ENCODE data around the gene COLEC12.
A peak's percentile ranks its signal among the peaks of the same experiment; 100 is the strongest.

The COLEC12 gene

DNA sequence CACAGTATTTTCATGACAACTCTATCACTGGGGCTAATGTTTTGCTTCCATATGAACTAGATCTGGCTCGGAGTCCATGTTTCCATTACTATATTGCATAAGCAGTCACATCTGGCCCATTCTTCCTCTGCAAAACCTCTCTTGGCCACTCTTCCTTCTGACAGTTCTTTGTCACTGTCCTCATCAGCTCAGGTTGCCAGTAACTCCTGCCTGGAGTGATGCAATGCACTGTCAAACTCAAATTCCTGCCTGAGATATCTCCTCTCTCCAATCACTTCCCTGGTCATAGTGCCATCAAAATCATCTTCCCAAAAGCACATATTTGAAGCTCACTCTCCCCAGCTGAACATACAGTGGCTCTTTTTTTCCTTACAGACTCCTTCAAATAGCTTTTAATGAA lies 66.1 kb downstream of the COLEC12 start:
- DNase-seq: peak; percentile 16

- DNase-seq: peak; percentile 35
Measured at GRCh38 chr18:433960-434359, 66.5 kb downstream of the COLEC12 start.

GRCh38 chr18:433298-433697 lies 67.2 kb downstream of the COLEC12 start:
- no peak for DNase-seq

DNA sequence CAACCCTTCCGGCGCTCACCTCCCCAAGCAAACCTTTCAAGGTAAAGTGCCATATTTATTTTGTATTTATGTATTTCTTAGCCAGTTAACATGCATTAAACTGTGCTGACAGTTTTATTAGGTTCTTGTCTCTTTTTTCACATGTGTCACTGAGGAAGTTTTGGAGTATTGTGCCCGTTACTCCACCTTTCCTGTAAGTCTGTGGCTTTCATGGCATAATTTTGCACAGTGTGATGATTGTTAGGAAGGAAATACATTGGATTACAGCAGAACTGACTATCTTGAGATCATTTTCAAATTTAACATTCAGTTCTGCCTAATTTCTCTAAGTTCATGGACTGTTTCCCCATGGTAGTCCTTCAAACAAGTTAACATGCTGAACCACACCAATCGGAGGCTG lies 67.7 kb downstream of the COLEC12 start:
- no peak for DNase-seq

- DNase-seq: no peak
Measured at GRCh38 chr18:429030-429429, 71.5 kb downstream of the COLEC12 start.

DNA sequence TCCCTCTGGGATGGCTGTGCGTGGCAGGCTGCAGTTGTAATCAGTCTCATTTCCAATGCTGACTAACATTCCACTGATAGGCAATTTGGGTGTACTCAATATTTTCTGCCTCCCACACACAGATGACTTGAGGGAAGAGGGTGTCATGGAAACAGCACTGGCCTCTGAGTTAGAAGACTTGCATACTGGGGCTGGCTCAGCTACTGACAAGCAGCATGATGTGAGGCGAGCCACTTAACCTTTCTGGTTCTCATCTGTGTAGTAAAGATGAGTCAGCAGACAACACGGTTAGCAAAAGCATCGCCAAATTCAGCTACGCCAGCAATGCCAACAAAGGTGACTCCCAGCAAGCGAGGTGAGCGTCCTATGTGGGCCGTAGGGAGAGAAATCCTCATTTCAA lies 73.5 kb downstream of the COLEC12 start:
- DNase-seq: peak; percentile 33

DNA sequence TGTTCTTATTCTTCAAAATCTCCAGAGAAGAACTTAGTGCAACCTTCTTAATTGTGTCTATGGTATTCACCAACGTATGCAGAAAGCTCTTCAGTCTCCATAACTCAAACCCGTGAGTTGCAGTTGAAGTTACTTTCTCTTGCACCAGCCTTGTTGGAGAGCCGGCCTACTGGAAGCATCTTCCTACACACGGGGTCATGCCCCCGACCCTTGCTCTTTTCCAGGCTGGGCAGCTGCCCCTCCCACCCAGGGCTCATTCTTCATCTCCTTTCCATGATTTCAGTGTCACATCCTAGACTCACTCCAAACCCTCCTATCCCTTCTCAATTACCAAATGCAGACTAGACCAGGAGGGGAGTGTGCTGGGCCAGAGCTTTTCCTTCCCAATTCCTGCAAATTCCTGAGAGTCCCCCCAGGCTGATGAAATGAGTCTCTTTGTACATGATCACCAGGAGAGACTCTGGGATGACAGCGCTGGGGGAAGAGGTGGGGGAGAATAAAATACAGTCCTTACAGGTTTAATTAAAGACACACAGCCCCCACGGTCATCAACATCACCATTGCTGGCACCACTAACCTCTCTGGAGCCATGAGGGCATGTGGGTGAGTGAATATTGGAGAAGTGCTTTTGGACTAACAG lies 75.3 kb downstream of the COLEC12 start:
- DNase-seq: no peak

DNA sequence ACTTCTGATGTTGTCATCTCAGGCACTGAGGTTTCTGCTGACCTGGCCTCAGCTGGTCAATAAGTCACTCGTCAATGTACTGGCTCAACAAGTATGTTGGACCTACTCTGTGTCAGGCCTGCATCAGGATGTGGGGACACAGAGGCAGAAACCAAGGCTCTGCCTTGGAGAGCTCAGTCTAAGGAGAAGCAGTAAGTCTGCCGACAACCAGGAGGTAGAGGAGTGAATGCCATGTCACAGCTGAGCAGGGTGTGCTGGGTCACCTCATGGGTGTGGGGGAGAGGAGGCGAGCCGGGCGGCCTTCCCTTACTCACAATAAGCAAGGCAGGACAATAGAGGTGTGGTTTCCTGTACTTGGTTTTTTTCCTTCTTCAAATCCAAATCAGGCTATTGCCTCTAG lies 75.8 kb downstream of the COLEC12 start:
- no peak for DNase-seq

GRCh38 chr18:424071-424661 lies 76.3 kb downstream of the COLEC12 start:
- no peak for DNase-seq

DNA sequence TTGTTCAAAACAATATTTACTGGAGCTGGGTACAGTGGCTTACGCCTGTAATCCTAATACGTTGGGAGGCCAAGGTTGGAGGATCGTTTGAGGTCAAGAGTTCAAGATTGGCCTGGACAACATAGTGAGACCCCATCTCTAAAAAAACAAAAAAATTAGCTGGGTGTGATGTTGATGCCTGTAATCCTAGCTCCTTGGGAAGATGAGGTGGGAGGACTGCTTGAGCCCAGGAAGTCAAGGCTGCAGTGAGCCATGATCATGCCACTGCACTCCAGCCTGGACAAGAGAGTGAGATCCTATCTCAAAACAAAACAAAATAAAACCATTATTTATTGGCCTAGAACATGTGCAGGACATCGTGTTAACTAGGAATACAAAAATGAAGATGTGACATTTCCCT lies 77.5 kb downstream of the COLEC12 start:
- DNase-seq: no peak

DNA sequence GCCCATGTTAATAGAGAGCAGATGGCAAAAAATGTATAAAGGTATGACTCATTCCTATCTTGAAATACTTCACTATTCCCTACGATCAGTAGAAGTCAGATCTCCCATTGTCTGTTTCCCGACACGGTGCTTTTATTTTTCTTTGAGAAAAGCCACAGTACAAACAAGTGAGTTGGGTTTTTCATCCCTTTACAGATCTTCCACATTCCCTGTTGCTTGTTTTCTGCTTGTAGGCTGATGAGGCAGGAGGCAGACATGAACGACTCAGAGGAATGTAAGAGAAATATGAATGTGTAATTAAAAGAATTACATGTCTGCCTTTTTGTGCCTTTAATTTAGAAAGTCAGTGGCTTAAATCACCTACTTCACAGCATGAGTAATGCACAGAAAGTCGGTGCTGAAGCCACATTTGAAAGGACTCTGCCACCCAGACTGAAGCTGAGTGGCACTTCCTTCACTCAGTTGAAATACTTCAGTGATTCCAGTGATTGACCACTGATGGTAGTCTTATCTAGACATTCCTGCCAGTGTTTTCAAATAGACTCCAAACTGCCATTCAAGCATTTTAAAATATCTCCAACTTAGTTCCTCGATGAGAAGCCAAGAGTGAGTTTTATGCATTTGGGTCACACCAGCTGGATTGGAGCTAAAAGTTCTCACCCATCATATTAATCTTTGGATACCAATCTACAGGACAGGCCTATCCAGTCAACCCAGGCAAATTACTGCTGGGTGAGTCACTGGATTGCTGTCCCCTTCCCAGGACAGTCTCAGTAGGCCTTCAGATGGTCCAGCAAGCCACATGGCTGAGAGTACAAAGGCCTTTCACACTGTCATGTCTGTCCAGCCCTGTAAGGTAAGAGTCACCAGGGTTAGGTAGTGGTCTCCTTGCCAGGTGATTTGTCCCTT lies 79.0 kb downstream of the COLEC12 start:
- DNase-seq: peak; percentile 66

DNA sequence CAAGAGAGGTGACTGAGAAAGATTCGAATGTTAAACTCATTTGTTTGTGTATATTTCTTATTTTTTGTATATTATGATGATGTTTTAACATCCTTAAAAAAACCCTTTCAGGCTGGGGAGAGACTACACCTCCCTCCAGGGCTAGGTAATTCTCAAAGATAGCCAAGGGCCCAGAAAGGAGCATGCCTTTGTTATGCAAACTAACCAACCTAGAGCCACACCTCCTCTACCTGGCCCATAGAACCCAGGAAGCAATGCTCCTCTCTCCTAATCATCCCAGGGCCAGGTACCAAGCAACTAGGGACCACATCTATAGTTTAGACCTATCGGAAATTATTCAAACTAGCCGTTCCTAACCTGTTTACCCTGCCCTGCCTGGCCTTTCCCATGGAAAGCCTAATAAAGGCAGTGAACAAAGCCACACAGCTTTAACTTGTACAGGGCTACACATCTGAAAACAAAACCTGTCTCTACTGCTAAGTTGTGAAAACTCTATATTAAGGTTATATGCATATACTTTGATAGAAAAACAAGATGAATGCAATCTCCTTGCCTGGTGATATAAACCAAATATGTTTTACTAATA lies 79.7 kb downstream of the COLEC12 start:
- DNase-seq: no peak

DNA sequence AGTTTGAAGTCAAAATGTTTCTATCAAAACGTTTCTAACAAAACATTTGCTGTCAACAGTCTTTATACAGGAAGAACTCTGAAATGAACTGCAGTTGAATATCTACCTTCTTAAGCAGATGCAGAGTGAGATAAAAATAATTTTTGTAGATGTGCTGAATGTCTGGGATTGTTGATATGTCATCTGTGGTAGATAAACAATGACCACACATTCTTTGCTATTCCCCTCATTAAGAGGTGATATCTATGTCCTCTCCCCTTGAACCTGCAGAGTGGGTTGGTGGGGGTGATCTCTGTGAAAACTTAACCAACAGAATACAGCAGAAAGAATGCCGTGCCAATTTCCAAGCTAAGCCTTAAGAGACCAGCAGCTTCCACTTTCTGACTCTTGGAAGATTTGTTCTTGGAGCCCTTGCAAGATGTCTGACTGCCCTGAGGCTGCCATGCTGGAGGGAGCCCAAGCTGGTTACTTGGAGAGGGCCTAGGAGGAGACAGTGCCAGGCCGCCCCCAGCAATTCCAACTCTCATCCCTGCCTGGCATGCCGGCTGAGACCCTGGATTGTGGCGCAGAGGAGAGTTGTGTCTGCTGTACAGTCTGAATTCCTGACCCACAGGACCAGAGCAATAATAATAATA lies 80.8 kb downstream of the COLEC12 start:
- DNase-seq: no peak

GRCh38 chr18:417495-417894 lies 83.0 kb downstream of the COLEC12 start:
- no peak for DNase-seq

- peak; percentile 40 for DNase-seq
Measured at GRCh38 chr18:416930-417329, 83.6 kb downstream of the COLEC12 start.

- peak; percentile 88 for DNase-seq
Measured at GRCh38 chr18:415617-416612, 84.6 kb downstream of the COLEC12 start.

DNA sequence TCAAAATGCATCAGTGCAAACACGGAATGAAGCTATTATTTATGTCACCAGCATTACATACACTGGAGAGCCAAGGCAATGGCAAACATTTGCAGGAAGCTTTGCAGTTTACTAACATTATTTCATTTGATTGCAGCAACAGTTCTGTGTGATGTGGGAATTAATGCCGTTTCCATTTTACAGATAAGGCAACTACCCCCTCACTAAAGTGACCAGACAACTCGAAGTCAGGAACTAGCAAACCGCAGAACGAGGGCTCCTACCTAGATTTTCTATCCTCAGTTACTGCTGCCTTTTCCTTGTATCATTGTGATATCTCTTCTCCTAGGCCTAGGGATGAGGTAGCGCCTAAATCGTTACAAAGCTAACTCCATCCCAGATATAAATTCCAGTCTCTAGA lies 85.5 kb downstream of the COLEC12 start:
- no peak for DNase-seq

- DNase-seq: no peak
Measured at GRCh38 chr18:413233-413632, 87.3 kb downstream of the COLEC12 start.

DNA sequence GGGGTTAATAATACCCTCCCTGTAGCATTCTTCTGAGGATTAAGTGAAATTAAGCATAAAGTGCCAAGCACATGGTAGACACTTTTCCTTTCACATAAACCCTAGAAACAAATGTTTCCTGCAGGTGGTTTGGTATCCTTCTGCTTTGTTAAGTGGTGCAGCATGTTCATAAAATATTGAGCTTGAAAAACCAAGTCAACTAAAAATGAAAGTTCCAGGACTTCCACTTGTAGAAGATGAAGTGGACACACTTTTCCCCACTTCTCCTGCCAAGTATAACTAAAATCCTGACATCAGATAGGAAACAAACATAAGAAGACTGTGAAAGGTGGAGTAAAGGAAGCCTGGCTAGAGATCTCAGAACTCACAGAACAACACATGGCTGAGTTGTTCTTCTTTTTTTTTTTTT lies 90.5 kb downstream of the COLEC12 start:
- no peak for DNase-seq

DNA sequence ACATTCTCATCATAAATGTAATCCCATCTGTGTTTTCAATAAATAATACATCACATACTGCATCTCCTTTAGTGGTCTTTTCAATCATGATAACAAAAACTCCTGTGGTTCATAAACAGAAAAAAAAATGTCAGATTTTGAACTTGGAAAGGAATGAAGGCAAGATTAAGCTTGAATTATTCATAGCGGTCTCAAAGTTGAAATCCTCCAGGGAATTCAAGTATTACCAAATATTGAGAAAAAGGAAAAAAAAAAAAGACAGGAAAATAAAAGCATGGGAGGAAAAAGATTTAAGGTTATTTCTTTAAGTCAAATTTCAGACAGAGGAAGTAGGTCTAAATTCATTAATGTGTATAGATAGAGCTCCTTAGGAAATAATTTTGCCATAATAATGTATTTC lies 92.1 kb downstream of the COLEC12 start:
- no peak for DNase-seq

GRCh38 chr18:407626-408224 lies 92.8 kb downstream of the COLEC12 start:
- no peak for DNase-seq
